HCT116 (cell line): Measurements from ENCODE around the gene SIGLEC11. TPM values are rescaled to one million over a fixed set of nuclear protein-coding genes. Genes with fewer than 3 reads are reported as not detected.

ENCODE experiments used
- ATAC-seq: fragments of 200-7000 bp; cut with Tn5 transposase; 2 replicates; pipeline ENCODE4 v1.9.1; 2020; ENCODE audit warnings: mild to moderate bottlenecking, moderate library complexity
- BruUV-seq: library from RNA; stranded (reverse); fragments of 400-500 nt; replicated peaks from 2 replicates; lab custom pipeline; 2021; lab: Mats Ljungman, UMichigan
- CTCF ChIA-PET: fragments of 300-600 bp; sonication (Branson Sonifier 250); formaldehyde crosslinking; loops from one replicate; lab custom pipeline; 2021; ENCODE audit warnings: antibody characterized with exemption; lab: Charles Lee
- POLR2A ChIA-PET: fragments of 300-600, 350-600 bp; sonication (Branson Sonifier 250); formaldehyde crosslinking; loops from one replicate; lab custom pipeline; 2021; ENCODE audit warnings: antibody characterized with exemption; lab: Charles Lee
- RAD21 ChIA-PET, 2 experiments: fragments of 300-600 bp; sonication (Branson Sonifier 250); formaldehyde crosslinking; loops; one replicate each; lab custom pipeline; 2023; ENCODE audit warnings: low total read pairs in 2 of 2; ENCODE audit not compliant: uncharacterized antibody in 2 of 2, unreplicated experiment in 2 of 2, low non-redundant PET in 1 of 2; lab: Charles Lee
- DNase-seq: peaks from one replicate; pipeline ENCODE4 v3.0.0-alpha.2; 2010; ENCODE audit warnings: low read depth, low spot score
- H2AFZ ChIP-seq: fragments of 200-600 bp; shearing (Covaris generic), sonication (generic); 2 replicates; pipeline ENCODE4 v1.6.1; 2017; ENCODE audit warnings: low read depth, mixed run types, mixed read lengths, antibody characterized with exemption, low read length; ENCODE audit not compliant: poor library complexity, severe bottlenecking
- H3K27ac ChIP-seq: 2 replicates; pipeline ENCODE4 v1.5.1; 2012; ENCODE audit warnings: low read depth, low read length
- H3K27me3 ChIP-seq: fragments of 200-600 bp; sonication (generic); 2 replicates; pipeline ENCODE4 v1.6.1; 2016; ENCODE audit warnings: mixed run types, low read length, mixed read lengths; ENCODE audit not compliant: insufficient read depth
- H3K36me3 ChIP-seq, 2 experiments: fragments of 200-500 bp in 1 of 2; fragments of 200-600 bp in 1 of 2; sonication (Bioruptor generic) in 1 of 2; sonication (generic) in 1 of 2; 2 replicates each; pipeline versions ENCODE4 v1.5.1 to v1.6.1; 2014 to 2016; ENCODE audit warnings: low read length in 2 of 2, inconsistent platforms in 1 of 2, mixed read lengths in 1 of 2, mixed run types in 1 of 2; ENCODE audit not compliant: insufficient read depth in 2 of 2, control insufficient read depth in 1 of 2
- H3K4me1 ChIP-seq, 2 experiments: fragments of 200-600 bp in 1 of 2; sonication (generic) in 1 of 2; 2 replicates each; pipeline versions ENCODE4 v1.5.1 to v1.6.1; 2012 to 2017; ENCODE audit warnings: low read length in 2 of 2, inconsistent platforms in 1 of 2, mild to moderate bottlenecking in 1 of 2, mixed read lengths in 1 of 2, mixed run types in 1 of 2, moderate library complexity in 1 of 2; ENCODE audit not compliant: insufficient read depth in 2 of 2, control insufficient read depth in 1 of 2
- H3K4me2 ChIP-seq: fragments of 200-600 bp; sonication (generic); 2 replicates; pipeline ENCODE4 v1.6.1; 2017; ENCODE audit warnings: mixed run types, low read length, mixed read lengths
- H3K4me3 ChIP-seq, 2 experiments: fragments of 200-600 bp in 1 of 2; sonication (generic) in 1 of 2; replicated peaks in 1 of 2; 2 replicates each; pipeline ENCODE4 v1.5.1; 2011 to 2016; ENCODE audit warnings: low read length in 2 of 2, control low read depth in 1 of 2, low read depth in 1 of 2, mild to moderate bottlenecking in 1 of 2, mixed read lengths in 1 of 2, mixed run types in 1 of 2
- H3K79me2 ChIP-seq: fragments of 200-600 bp; sonication (generic); 2 replicates; pipeline ENCODE4 v1.6.1; 2017; ENCODE audit warnings: mild to moderate bottlenecking, mixed run types, low read length, moderate library complexity, mixed read lengths; ENCODE audit not compliant: insufficient read depth
- H3K9ac ChIP-seq: fragments of 200-600 bp; sonication (generic); 2 replicates; pipeline ENCODE4 v1.6.1; 2016; ENCODE audit warnings: low read length, mixed read lengths
- H3K9me2 ChIP-seq: fragments of 200-600 bp; sonication (generic), shearing (Covaris generic); 2 replicates; pipeline ENCODE4 v1.6.1; 2017; ENCODE audit warnings: mixed run types, mild to moderate bottlenecking, moderate library complexity; ENCODE audit not compliant: insufficient read depth
- H3K9me3 ChIP-seq, 2 experiments: fragments of 200-500 bp in 1 of 2; fragments of 200-600 bp in 1 of 2; sonication (Bioruptor generic) in 1 of 2; sonication (generic) in 1 of 2; 2 replicates each; pipeline ENCODE4 v1.6.1; 2014 to 2017; ENCODE audit warnings: low read length in 2 of 2, mixed read lengths in 2 of 2, inconsistent platforms in 1 of 2, low read depth in 1 of 2, mild to moderate bottlenecking in 1 of 2, mixed run types in 1 of 2, moderate library complexity in 1 of 2; ENCODE audit not compliant: control insufficient read depth in 1 of 2, insufficient read depth in 1 of 2
- H4K20me1 ChIP-seq: fragments of 200-600 bp; sonication (generic), shearing (Covaris generic); 2 replicates; pipeline ENCODE4 v1.6.1; 2017; ENCODE audit warnings: mixed run types, mild to moderate bottlenecking, moderate library complexity; ENCODE audit not compliant: insufficient read depth
- ZFX ChIP-seq: fragments of 450-650 bp; IDR thresholded peaks from 2 replicates; pipeline ENCODE4 v1.6.1; 2017
- intact Hi-C: fragments of 100-400 bp; cut with micrococcal nuclease; formaldehyde crosslinking; loops from 2 replicates; pipeline ENCODE4 v1.10.0; 2022
- total RNA-seq: library from RNA; stranded (reverse); gene quantifications from one replicate; pipeline ENCODE4 v1.2.1, GENCODE V29; 2021; ENCODE audit not compliant: unreplicated experiment
- TF ChIP-seq, protein P1 (sequence below): IDR thresholded peaks from 2 replicates; pipeline ENCODE4 v1.6.1; 2012; ENCODE audit warnings: low read depth

SIGLEC11 gene
- total RNA-seq, 1 experiment from 2014 or later = not detected

DNA sequence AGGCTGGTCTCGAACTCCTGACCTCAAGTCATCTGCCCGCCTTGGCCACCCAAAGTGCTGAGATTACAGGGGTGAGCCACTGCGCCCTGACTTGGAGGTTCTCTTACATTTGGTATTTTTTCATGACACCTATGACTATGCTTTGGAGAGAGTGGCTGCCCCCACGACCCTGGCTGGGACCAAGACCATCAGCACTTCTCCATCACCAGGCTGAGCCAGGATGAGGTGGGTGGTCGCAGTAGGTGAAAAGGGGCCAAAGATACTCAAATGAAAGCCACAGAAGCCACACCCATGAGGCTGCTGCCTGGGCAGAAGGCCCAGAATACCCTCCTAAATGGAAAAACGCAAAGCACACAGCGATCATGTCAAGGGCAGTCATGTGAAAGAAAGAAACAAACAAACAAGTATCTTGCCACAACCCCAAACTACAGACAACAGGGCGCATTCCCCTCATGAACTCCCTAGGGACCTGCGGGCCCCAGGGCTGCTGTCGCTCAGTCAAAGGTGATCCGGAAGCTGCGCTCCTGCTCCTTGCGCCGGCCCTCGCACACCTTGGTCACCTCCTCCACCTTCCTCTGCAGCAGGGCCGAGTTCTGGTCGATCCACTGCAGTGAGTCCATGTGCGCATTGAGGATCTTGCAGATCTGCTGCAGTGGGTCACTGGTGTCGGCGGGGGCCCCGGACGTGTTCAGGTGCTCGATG, 53.1 kb downstream of the SIGLEC11 start:
- no TSS peak for BruUV-seq

More for the DNA sequence above, 53.1 kb downstream of the SIGLEC11 start:
- H4K20me1 ChIP-seq = no peaks in the 10 kb centered on the region
- ChIA-PET CTCF (no interaction called here), RAD21 (no interaction called here), POLR2A (no interaction called here)
- no peaks in the 10 kb centered on the region for H3K27me3 ChIP-seq
- TF ChIP-seq ZFX = no peak
- TF ChIP-seq, protein P1, sequence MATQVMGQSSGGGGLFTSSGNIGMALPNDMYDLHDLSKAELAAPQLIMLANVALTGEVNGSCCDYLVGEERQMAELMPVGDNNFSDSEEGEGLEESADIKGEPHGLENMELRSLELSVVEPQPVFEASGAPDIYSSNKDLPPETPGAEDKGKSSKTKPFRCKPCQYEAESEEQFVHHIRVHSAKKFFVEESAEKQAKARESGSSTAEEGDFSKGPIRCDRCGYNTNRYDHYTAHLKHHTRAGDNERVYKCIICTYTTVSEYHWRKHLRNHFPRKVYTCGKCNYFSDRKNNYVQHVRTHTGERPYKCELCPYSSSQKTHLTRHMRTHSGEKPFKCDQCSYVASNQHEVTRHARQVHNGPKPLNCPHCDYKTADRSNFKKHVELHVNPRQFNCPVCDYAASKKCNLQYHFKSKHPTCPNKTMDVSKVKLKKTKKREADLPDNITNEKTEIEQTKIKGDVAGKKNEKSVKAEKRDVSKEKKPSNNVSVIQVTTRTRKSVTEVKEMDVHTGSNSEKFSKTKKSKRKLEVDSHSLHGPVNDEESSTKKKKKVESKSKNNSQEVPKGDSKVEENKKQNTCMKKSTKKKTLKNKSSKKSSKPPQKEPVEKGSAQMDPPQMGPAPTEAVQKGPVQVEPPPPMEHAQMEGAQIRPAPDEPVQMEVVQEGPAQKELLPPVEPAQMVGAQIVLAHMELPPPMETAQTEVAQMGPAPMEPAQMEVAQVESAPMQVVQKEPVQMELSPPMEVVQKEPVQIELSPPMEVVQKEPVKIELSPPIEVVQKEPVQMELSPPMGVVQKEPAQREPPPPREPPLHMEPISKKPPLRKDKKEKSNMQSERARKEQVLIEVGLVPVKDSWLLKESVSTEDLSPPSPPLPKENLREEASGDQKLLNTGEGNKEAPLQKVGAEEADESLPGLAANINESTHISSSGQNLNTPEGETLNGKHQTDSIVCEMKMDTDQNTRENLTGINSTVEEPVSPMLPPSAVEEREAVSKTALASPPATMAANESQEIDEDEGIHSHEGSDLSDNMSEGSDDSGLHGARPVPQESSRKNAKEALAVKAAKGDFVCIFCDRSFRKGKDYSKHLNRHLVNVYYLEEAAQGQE = no peak
- peaks cover 20 to 38% of the 10 kb centered on the region in 2 experiments for H3K36me3 ChIP-seq
- no peak overlapping the region for H3K4me3 ChIP-seq
- H3K4me1 ChIP-seq = no peaks in the 10 kb centered on the region
- no peak overlapping the region for H3K9ac ChIP-seq
- H3K79me2 ChIP-seq = peaks cover 36% of the 10 kb centered on the region
- ATAC-seq (no peak), DNase-seq (no peak)
- intact Hi-C loops = no loop called here
- no peaks in the 10 kb centered on the region for H3K9me2 ChIP-seq
- no peak overlapping the region for H2AFZ ChIP-seq
- H3K4me2 ChIP-seq = no peak overlapping the region
- no peak overlapping the region for H3K27ac ChIP-seq
- H3K9me3 ChIP-seq = no peaks in the 10 kb centered on the region
